Esophagus squamous epithelium (tissue), 5 donors: ENCODE data around the gene PMEL. TPM values are rescaled to one million over a fixed set of nuclear protein-coding genes. Genes with fewer than 3 reads are reported as not detected.

Source experiments
- DNase-seq: peaks from one replicate; lab custom pipeline; 2025; lab: John Stamatoyannopoulos, UW
- H3K27ac ChIP-seq, 4 donors: fragments of 200-600 bp; sonication (generic); one replicate each; pipeline ENCODE4 v1.5.1; 2016 to 2019; ENCODE audit warnings: mild to moderate bottlenecking in 1 of 4
- H3K27me3 ChIP-seq, 4 donors: fragments of 200-600 bp; sonication (generic); 1 replicate in 3 of 4; 2 replicates in 1 of 4; pipeline versions ENCODE4 v1.5.1 to v1.6.0; 2017 to 2021; ENCODE audit warnings: antibody characterized with exemption in 1 of 4
- H3K36me3 ChIP-seq, 3 donors: fragments of 200-600 bp; sonication (generic); one replicate each; pipeline ENCODE4 v1.5.1; 2016 to 2019
- H3K4me1 ChIP-seq, 3 donors: fragments of 200-600 bp; sonication (generic); one replicate each; pipeline ENCODE4 v1.5.1; 2017 to 2019
- H3K4me3 ChIP-seq, 4 donors: fragments of 200-600 bp; sonication (generic); 1 replicate in 3 of 4; 2 replicates in 1 of 4; pipeline ENCODE4 v1.5.1; 2016 to 2019; ENCODE audit warnings: mild to moderate bottlenecking in 2 of 4, moderate library complexity in 1 of 4
- H3K9me3 ChIP-seq, 3 donors: fragments of 200-600 bp; sonication (generic); one replicate each; pipeline ENCODE4 v1.5.1; 2016 to 2019
- POLR2A ChIP-seq, 4 donors: fragments of 450-650 bp; IDR thresholded peaks; one replicate each; pipeline ENCODE4 v1.6.1; 2017; ENCODE audit warnings: antibody characterized with exemption in 4 of 4, mild to moderate bottlenecking in 4 of 4, moderate library complexity in 3 of 4
- WGBS, 2 donors: methylation state at CpG; one replicate each; pipeline ENCODE4 v1.1.5; 2018; 5-methylcytosine and 5-hydroxymethylcytosine counted together
- intact Hi-C: fragments of 100-400 bp; cut with DNase I; formaldehyde crosslinking; loops from one replicate; pipeline ENCODE4 v1.15.0; 2022
- total RNA-seq, 4 donors: library from RNA; depleted of rRNA; stranded (reverse); fragments of >200 nt; gene quantifications; one replicate each; pipeline ENCODE4 v1.1.0, GENCODE V29; 2016
- TF ChIP-seq, protein P1 (sequence below), 6 experiments: fragments of 450-650 bp in 4 of 6; fragments of 200-600 bp in 2 of 6; sonication (generic) in 2 of 6; IDR thresholded peaks; one replicate each; pipeline ENCODE4 v1.5.1; 2016 to 2019; ENCODE audit warnings: antibody characterized with exemption in 6 of 6, mild to moderate bottlenecking in 4 of 6, moderate library complexity in 4 of 6
- donor health status: DM: yes; HTN: yes; CAD: no.

The PMEL gene
- total RNA-seq, 4 donors from 2014 or later: 0.48 to 3.4 (median 0.67) TPM

DNA sequence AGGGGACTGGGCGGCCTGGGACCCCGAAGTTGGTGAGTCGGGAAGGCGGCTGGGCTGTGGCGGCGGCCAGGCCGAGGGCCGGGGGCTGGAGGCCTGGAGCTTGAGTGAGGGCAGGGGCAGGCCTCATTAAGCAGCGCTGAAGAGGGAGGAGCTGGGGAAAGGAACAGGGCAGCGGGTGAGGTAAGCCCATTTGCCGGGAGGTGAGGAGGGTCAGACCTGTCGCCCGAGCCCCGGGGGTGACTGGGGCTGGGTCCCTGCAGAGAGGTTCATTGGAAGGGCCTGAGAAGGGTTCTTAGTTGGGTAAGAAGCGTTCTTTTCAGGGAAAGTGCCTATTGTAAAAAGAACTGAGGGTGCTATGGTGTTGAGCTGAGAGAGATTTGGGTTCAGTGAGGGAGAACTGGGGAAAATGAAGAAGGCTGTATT is 8.5 kb upstream of the PMEL start:
- Histone ChIP-seq H3K4me1 (peaks cover 9 to 66% (median 44%) of the 10 kb centered on the region in 3 donors), H3K27me3 (no peaks in the 10 kb centered on the region), H3K36me3 (peaks cover 0 to 43% (median 0%) of the 10 kb centered on the region in 3 donors), H3K4me3 (peak overlapping the region; percentile 77 to 99 (median 94)), H3K27ac (peak overlapping the region; percentile 96 to 99 (median 98)), H3K9me3 (no peaks in the 10 kb centered on the region)
- no peak for TF ChIP-seq POLR2A (IDR thresholded peaks at IDR 0.05)
- TF ChIP-seq, protein P1, sequence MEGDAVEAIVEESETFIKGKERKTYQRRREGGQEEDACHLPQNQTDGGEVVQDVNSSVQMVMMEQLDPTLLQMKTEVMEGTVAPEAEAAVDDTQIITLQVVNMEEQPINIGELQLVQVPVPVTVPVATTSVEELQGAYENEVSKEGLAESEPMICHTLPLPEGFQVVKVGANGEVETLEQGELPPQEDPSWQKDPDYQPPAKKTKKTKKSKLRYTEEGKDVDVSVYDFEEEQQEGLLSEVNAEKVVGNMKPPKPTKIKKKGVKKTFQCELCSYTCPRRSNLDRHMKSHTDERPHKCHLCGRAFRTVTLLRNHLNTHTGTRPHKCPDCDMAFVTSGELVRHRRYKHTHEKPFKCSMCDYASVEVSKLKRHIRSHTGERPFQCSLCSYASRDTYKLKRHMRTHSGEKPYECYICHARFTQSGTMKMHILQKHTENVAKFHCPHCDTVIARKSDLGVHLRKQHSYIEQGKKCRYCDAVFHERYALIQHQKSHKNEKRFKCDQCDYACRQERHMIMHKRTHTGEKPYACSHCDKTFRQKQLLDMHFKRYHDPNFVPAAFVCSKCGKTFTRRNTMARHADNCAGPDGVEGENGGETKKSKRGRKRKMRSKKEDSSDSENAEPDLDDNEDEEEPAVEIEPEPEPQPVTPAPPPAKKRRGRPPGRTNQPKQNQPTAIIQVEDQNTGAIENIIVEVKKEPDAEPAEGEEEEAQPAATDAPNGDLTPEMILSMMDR (IDR thresholded peaks at IDR 0.05): no peak
- 1 to 2% methylated on average over 14 to 15 of the region's 15 CpGs for WGBS, 2 donors
- DNase-seq: no peak
- intact Hi-C loops: no loop called here

DNA sequence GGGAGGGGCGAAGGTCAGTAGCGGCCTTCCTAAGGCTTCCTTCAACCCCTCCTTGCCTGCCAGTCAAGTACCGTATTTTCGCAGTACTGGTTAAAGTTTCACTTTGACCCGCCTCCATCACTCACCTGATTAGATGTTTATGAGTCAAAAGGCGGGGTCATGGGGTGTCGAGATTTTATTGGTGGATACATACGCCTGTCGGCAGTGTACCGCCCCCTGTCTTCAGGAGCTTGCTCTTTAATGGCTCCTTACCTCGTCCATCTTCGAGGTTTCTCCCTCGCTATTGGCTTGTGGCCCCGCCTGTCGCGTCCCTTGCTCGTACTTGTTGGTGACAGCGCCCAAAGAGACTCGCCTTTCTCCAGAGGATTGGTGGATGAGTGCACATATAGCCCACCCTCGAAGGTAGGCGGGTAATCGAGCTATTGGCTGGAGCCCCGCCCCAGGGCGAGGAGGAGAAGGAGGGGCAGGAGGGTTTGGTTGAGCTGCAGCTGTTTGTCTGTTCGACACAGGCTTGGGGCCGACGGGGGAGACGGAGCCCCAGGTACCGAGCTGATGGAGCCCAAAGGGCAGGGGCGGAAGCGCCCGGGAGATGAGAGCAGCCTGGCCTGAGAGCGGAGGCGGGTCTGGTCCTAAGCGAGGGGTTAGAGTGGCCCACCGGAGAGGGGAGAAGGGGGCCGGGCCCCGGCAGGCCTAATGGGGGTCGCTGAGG is 7.9 kb upstream of the PMEL start, which contains the start of gene RAB5B:
Gene RAB5B (plus strand): TSS at position 480 of the 709 bp plus-strand sequence. CDS start 12,883 bp downstream, outside the sequence.
- Histone ChIP-seq H3K36me3 (peaks cover 0 to 43% (median 0%) of the 10 kb centered on the region in 3 donors), H3K9me3 (no peaks in the 10 kb centered on the region), H3K27me3 (no peaks in the 10 kb centered on the region), H3K4me1 (peaks cover 9 to 60% (median 39%) of the 10 kb centered on the region in 3 donors), H3K27ac (peak within 1 kb of the TSS; percentile 97 to 99 (median 98)), H3K4me3 (peak within 1 kb of the TSS; percentile 77 to 99 (median 94))
- DNase-seq: peak; percentile 99
- TF ChIP-seq, protein P1 (IDR thresholded peaks at IDR 0.05): peak in 5 of 6 experiments; percentile 21 to 91 (median 51)
- TF ChIP-seq POLR2A (IDR thresholded peaks at IDR 0.05): peak in 3 of 4 donors; percentile 97 to 98 (median 98)
- intact Hi-C loops: no loop called here
- WGBS, 2 donors: 1 to 2% methylated on average over 18 to 21 of the region's 39 CpGs

DNA sequence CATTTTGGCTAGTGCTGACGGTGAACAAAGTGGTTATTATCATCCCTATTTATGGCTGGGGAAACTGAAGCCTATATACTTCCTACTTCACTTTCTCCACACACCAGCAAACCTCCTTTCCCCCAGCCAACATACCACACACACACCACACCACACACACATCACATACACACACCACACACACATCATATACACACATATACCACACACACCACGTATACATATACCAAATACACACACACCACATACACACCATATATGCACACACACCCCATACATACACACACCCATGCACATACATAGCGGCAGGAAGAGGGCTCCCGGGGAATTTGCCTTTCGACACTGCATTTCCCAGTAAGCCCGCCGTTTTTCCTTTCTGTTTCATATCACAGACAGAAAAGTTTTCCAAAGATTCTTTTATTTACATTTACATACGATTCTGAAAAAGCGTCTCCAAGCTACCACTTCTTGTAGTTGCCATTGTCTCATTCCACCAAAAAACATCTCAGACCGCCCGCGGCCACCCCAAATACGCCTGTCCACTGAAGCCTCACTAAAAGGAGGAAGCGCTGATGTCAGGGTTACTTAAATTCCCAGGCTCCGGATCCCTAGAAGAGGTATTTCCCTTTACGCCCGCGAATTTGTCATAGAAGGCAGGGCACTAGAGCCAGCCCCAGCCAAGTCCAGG is 7.2 kb upstream of the PMEL start:
- Histone ChIP-seq H3K27ac (peak overlapping the region; percentile 91 to 97 (median 96)), H3K4me1 (peaks cover 9 to 59% (median 40%) of the 10 kb centered on the region in 3 donors)
- TF ChIP-seq POLR2A (IDR thresholded peaks at IDR 0.05): peak in 3 of 4 donors; percentile 22 to 83 (median 71)
- TF ChIP-seq, protein P1 (IDR thresholded peaks at IDR 0.05): peak in 1 of 6 experiments; percentile 6

DNA sequence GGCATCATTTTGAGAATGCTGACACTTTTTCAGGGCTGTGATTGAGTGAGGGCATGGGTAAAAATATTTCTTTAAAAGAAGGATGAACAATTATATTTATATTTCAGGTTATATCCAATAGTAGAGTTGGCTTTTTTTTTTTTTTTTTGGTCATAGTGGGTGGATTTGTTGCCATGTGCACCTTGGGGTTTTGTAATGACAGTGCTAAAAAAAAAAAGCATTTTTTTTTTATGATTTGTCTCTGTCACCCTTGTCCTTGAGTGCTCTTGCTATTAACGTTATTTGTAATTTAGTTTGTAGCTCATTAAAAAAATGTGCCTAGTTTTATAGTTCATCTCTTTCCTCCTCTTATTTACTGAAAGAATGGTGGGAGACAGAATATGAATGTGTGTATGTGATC is 6.6 kb upstream of the PMEL start:
- peak overlapping the region; percentile 91 to 97 (median 96) for H3K27ac ChIP-seq
- TF ChIP-seq, protein P1 (IDR thresholded peaks at IDR 0.05): no peak
- DNase-seq: no peak
- intact Hi-C loops: no loop called here
- H3K36me3 ChIP-seq: peaks cover 0 to 44% (median 0%) of the 10 kb centered on the region in 3 donors
- H3K4me3 ChIP-seq: peak overlapping the region; percentile 44 to 75 (median 60)
- H3K27me3 ChIP-seq: no peaks in the 10 kb centered on the region
- H3K4me1 ChIP-seq: peaks cover 12 to 59% (median 40%) of the 10 kb centered on the region in 3 donors
- H3K9me3 ChIP-seq: no peaks in the 10 kb centered on the region
- 24 to 27% methylated on average over 1 of the region's 1 CpG for WGBS, 2 donors

More for the DNA sequence above, 7.2 kb upstream of the PMEL start:
- no peaks in the 10 kb centered on the region for H3K27me3 ChIP-seq
- H3K36me3 ChIP-seq: peaks cover 0 to 47% (median 0%) of the 10 kb centered on the region in 3 donors
- H3K4me3 ChIP-seq: peak overlapping the region; percentile 44 to 75 (median 60)
- H3K9me3 ChIP-seq: no peaks in the 10 kb centered on the region
- intact Hi-C loops: no loop called here
- DNase-seq: no peak
- WGBS, 2 donors: 0% methylated on average over 16 to 18 of the region's 18 CpGs
